Measurements from ENCODE around the gene NHLH2.

- no peak for TF ChIP-seq POLR2A (IDR thresholded peaks at IDR 0.05)
- no peak for TF ChIP-seq CTCF (IDR thresholded peaks at IDR 0.05)
These were observed 44.9 kb downstream of the NHLH2 start for GRCh38 chr1:115796036-115796435.

All from heart left ventricle (tissue), 13 donors.